Adipocyte (in vitro differentiated cells): ENCODE measurements around the gene CHD2.

ENCODE experiments used
- DNase-seq: peaks from one replicate; pipeline ENCODE4 v3.0.0-alpha.2; 2015; ENCODE audit warnings: low read depth
- H3K27me3 ChIP-seq: replicated peaks from 2 replicates; pipeline ENCODE4 v1.7.0; 2013; ENCODE audit warnings: mild to moderate bottlenecking, low read length, moderate library complexity; ENCODE audit not compliant: control insufficient read depth, insufficient read depth
- H3K36me3 ChIP-seq: 2 replicates; pipeline ENCODE4 v1.7.0; 2013; ENCODE audit warnings: low read length, mild to moderate bottlenecking, moderate library complexity; ENCODE audit not compliant: control insufficient read depth, insufficient read depth, severe bottlenecking
- H3K4me1 ChIP-seq: 2 replicates; pipeline ENCODE4 v1.7.0; 2013; ENCODE audit warnings: mild to moderate bottlenecking, low read length, moderate library complexity; ENCODE audit not compliant: control insufficient read depth, insufficient read depth
- H3K4me3 ChIP-seq: 2 replicates; pipeline ENCODE4 v1.7.0; 2013; ENCODE audit warnings: mild to moderate bottlenecking, low read length, moderate library complexity
- H3K9ac ChIP-seq: 2 replicates; pipeline ENCODE4 v1.7.0; 2013; ENCODE audit warnings: mild to moderate bottlenecking, low read length, moderate library complexity
- H3K9me3 ChIP-seq: 2 replicates; pipeline ENCODE4 v1.7.0; 2013; ENCODE audit warnings: mild to moderate bottlenecking, low read length, moderate library complexity; ENCODE audit not compliant: control insufficient read depth

CHD2 gene

DNA sequence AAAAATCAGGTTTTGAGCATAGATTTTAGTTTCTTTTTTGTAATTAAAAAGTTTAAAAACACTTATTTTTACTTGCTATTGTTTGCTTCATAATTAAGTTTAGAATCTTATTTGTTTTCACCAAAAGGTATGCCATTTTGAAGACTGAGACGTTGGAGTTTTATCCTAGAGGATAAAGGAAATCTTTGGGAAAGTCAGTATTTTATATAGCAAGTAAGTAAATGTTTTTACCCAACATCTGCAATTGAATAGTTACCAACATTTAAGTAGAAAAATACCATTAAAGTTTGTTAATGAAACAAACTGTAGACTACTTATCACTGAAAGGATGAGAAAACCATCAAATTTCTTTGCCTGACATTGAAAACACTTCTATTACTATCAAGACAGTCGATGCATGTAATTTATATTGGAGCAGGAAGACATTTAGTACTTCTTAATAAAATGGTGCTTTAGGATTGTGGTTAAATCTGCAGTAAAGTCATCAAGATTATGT is 14.0 kb upstream of the CHD2 start:
- Histone ChIP-seq H3K9ac (peak overlapping the region; percentile 97), H3K27me3 (no peaks in the 10 kb centered on the region), H3K4me3 (peak overlapping the region; percentile 95), H3K4me1 (peaks cover 43% of the 10 kb centered on the region), H3K36me3 (peaks cover 50% of the 10 kb centered on the region), H3K9me3 (no peaks in the 10 kb centered on the region)
- no peak for DNase-seq

DNA sequence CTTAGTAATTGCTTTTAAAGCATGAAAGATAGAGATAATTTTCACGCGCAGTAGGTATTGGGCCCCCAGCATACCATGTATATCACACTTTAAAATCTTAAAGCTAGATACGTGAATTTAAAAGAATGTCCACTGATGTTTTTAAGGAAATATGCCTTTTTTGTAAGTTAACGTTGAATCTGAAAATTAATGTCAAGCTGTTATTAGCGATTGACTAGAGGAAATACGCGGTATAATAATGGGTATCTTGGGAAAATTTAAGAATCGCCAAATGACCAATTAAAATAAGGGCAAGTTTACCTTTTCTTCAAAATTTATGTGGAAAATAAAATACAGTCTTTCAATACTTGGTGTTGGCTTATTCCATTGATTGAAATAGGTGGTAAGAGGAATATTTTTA is 13.3 kb upstream of the CHD2 start:
- no peak for DNase-seq
- Histone ChIP-seq H3K36me3 (peaks cover 57% of the 10 kb centered on the region), H3K4me3 (peak overlapping the region; percentile 95), H3K9ac (peak overlapping the region; percentile 97), H3K4me1 (peaks cover 36% of the 10 kb centered on the region), H3K9me3 (no peaks in the 10 kb centered on the region), H3K27me3 (no peaks in the 10 kb centered on the region)

DNA sequence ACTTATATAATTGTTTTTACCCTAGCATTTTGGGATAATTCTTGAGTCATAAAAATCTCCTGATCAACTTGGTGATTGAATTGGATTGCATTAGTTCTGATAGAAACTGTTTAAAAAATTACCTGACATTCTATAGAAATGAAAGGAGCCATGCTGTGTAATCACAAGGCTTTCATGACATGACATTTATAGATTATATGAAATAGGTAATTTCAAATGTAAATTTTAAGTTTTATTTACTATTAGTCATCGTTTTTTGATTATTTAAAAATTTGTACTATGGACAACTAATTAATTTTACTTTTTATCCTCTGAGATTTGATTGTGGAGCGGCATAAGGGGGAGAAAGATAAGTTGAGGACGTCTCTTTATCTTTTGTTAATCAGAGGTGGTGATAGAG is 12.3 kb upstream of the CHD2 start:
- Histone ChIP-seq H3K4me3 (peak overlapping the region; percentile 95), H3K36me3 (peaks cover 68% of the 10 kb centered on the region), H3K27me3 (no peaks in the 10 kb centered on the region), H3K9me3 (no peaks in the 10 kb centered on the region), H3K4me1 (peaks cover 33% of the 10 kb centered on the region), H3K9ac (peak overlapping the region; percentile 97)
- no peak for DNase-seq

DNA sequence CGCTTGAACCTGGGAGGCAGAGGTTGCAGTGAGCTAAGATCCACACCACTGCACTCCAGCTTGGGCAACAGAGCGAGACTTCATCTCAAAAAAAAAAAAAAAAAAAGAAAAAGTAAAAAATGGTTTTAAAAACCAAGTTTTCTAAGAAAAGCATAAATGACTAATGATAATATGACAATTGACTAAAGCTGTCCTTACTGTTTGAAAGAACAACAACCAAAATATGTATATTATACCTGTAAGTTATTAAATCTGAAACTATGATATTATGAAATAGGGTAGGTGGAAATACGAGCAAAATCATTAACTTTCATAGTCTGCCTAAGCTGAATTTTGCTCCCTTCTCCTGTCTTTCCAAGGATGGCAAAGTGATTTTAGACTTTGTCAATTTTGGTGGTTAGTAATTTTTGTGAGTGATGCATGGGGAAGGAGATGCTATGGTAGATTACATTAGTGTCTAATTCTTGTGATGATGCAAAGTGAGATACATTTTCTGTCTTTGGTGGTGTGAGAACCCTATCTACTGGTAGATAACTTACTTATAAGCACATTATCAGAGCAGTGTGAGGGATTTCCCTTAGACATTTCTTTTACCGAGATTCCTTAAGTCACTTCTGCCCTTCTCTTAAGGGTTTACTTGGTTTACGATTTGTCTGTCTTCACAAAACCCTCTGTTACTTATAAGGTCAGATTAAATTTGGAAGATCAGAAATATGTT is 10.6 kb upstream of the CHD2 start:
- Histone ChIP-seq H3K4me1 (peaks cover 33% of the 10 kb centered on the region), H3K36me3 (peaks cover 85% of the 10 kb centered on the region), H3K9ac (no peak overlapping the region), H3K27me3 (no peaks in the 10 kb centered on the region), H3K9me3 (no peaks in the 10 kb centered on the region), H3K4me3 (no peak overlapping the region)
- DNase-seq = no peak

DNA sequence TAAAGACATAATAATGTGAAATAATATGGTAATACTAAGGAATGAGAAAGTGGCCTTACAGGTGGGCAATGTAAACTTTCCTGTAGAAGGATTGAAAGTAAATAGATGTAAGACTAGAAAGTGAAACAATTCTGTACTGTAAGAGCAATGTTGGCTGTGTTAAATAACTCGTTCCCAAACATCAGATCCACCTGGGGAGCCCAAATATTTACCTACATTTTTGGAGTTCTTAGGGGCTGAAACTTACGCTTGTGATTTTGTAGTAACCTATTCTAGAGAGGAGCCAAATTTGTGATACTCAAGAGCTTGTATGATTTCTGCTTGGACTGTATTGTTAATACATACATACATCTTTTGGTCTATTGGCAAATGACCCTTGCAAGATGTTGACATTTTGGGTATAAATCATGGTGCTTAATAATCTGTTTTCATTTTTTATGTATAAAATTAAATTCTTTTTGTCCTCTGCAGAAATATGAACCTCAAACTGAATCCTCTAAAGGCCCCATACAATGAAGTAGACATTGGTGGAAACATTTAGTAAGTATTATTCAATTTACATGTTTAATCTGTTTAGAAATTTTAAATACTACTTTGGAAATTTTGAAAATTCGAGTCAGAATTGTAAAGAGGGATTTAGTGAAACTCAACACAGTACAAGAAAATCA is 8.5 kb upstream of the CHD2 start:
- no peak overlapping the region for H3K4me3 ChIP-seq
- peaks cover 39% of the 10 kb centered on the region for H3K4me1 ChIP-seq
- no peak overlapping the region for H3K9ac ChIP-seq
- no peaks in the 10 kb centered on the region for H3K9me3 ChIP-seq
- peaks cover 98% of the 10 kb centered on the region for H3K36me3 ChIP-seq
- no peaks in the 10 kb centered on the region for H3K27me3 ChIP-seq
- DNase-seq = no peak

DNA sequence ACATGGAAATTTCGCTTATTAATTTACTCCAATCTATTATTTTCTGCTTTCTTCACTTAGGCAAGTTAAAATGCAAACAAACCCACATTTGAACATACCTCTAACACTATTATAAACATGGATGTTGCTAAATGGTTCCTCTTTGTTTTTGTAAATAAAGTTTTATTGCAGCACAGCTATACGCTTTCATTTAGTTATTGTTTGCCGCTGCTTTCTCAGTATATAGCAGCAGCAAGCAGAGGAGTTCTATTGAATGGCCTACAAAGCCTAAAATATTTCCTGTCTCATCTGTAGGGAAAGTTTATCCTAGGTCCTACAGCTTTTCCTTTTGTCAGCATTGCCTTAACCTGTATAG is 7.9 kb upstream of the CHD2 start:
- Histone ChIP-seq H3K27me3 (no peaks in the 10 kb centered on the region), H3K4me3 (no peak overlapping the region), H3K36me3 (peaks cover 95% of the 10 kb centered on the region), H3K4me1 (peaks cover 36% of the 10 kb centered on the region), H3K9me3 (no peaks in the 10 kb centered on the region), H3K9ac (no peak overlapping the region)
- no peak for DNase-seq

DNA sequence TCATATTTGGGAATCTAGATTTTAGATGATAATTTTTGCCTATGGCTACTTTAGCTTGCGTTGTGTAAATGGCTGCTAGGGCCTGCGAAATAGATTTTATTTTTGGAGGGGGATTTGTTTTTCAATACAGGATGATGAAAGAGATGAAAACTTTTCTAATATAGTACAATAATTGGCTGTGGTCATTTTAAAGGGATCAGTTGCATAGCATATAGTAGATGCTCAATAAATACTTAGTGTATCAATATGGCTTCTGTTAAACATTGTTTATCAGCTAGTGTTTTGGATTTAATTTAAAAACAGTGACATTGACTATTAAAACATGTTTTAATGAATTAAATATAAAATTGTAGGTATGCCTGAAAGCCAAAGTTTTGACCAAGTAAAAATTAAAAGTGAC is 6.9 kb upstream of the CHD2 start:
- peaks cover 32% of the 10 kb centered on the region for H3K4me1 ChIP-seq
- no peak overlapping the region for H3K4me3 ChIP-seq
- H3K27me3 ChIP-seq = no peaks in the 10 kb centered on the region
- H3K36me3 ChIP-seq = peaks cover 94% of the 10 kb centered on the region
- DNase-seq = no peak
- H3K9ac ChIP-seq = no peak overlapping the region
- H3K9me3 ChIP-seq = no peaks in the 10 kb centered on the region

DNA sequence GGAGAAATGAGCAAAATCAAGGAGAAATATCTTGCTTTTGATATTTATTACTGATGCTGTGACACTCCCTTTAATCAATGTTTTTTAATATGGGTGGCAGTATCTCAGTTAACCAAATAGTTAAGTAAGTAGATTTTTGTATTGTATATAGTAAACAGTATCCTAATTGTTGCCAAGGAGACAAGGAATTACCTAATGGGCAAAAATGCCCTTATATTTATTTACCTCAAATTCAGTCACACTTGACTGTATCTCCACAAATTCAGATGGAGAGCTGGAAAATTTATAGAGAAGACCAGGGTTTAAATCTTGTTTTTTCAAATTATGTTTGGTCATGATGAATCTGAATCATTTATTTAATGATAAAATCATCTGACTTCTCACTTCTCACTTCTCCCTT is 3.6 kb upstream of the CHD2 start:
- DNase-seq = peak; percentile 58
- H3K36me3 ChIP-seq = peaks cover 75% of the 10 kb centered on the region
- H3K4me1 ChIP-seq = peaks cover 22% of the 10 kb centered on the region
- no peaks in the 10 kb centered on the region for H3K27me3 ChIP-seq
- H3K9me3 ChIP-seq = no peaks in the 10 kb centered on the region
- H3K9ac ChIP-seq = peak overlapping the region; percentile 29
- no peak overlapping the region for H3K4me3 ChIP-seq

DNA sequence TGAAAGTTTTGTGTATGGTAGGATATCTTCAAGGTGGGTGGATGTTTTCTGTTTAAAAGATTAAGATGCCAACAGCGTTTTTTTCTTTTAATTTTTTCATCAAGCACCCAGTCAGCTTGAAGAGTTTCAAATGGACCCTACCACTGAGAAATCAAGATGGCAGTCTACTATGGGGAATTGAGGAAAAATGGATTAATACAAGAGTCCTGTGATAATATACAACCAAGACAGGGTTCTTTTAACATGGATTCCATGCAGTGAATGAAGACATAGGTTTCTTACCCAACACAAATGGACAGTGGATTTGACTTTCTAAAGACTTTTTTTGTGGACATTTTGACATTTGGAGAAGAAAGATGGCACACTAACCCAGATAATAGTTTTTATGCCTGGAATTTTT is 2.5 kb upstream of the CHD2 start:
- H3K4me1 ChIP-seq = peaks cover 22% of the 10 kb centered on the region
- DNase-seq = no peak
- no peak overlapping the region for H3K4me3 ChIP-seq
- no peak overlapping the region for H3K9ac ChIP-seq
- peaks cover 64% of the 10 kb centered on the region for H3K36me3 ChIP-seq
- H3K27me3 ChIP-seq = no peaks in the 10 kb centered on the region
- no peaks in the 10 kb centered on the region for H3K9me3 ChIP-seq

DNA sequence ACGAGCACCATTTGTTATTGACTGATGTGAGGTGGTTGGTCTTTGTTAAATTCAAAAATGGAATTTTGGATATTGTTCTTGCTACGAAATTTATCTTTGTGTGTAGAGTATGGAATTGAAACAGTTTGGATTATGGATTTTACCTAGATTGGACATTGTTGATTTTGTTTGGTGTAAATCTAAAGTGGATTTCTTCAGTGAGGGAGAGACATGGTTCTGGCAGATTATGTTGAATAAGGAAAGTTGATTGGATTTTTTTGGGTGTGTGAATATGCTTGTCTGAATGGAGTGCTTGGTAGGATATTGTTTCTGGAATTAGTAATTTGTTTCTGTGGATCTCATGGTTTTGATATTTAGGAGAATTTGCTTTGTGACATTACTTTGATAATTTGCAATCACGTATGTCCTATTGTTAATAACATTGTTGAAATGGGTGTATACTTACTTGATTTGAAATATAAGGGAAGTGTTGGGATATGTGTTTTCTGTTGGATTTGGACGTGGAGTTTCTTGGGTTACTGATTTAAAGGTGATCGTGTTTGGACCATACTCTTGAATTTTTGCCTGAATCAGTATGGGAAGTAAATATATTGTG is 1.0 kb upstream of the CHD2 start:
- H3K9me3 ChIP-seq = no peaks in the 10 kb centered on the region
- H3K4me1 ChIP-seq = peaks cover 28% of the 10 kb centered on the region
- H3K36me3 ChIP-seq = peaks cover 53% of the 10 kb centered on the region
- no peak for DNase-seq
- H3K27me3 ChIP-seq = no peaks in the 10 kb centered on the region
- no peak overlapping the region for H3K9ac ChIP-seq
- H3K4me3 ChIP-seq = peak overlapping the region; percentile 96

DNA sequence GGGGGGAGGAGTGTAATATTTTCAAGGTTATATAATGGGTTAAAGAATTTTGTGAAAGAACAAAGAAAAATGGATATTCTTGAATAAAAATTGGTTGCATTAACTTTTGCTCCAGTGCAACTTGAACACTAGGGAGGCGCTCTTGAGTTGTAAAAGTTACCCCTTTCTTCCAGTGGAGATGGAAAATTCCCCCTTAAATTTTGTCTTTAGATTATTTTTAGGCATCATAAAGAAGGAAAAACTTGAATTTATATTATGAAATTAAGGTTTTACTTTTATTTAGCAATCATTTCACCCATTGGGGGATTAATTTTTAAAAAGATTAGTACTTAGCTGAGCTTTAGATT is 550 bp upstream of the CHD2 start:
- Histone ChIP-seq H3K9ac (peak overlapping the region; percentile 99), H3K4me3 (peak overlapping the region; percentile 96), H3K27me3 (no peaks in the 10 kb centered on the region), H3K4me1 (peaks cover 28% of the 10 kb centered on the region), H3K36me3 (peaks cover 48% of the 10 kb centered on the region), H3K9me3 (no peaks in the 10 kb centered on the region)
- no peak for DNase-seq
